Fibroblast of lung (primary cell): ENCODE measurements around the gene TSPAN3. TPM values are rescaled to one million over a fixed set of nuclear protein-coding genes. Genes with fewer than 3 reads are reported as not detected.

Experiments
- DNase-seq, 2 donors: peaks; one replicate each; pipeline versions ENCODE4 v3.0.0 to v3.0.0-alpha.2; 2010; ENCODE audit warnings: low read depth in 2 of 2
- H2AFZ ChIP-seq: 2 replicates; pipeline ENCODE4 v1.5.1; 2012; ENCODE audit warnings: low read length, control low read depth, inconsistent platforms
- H3K27ac ChIP-seq: 2 replicates; pipeline ENCODE4 v1.5.1; 2011; ENCODE audit warnings: low read length, control low read depth; ENCODE audit not compliant: insufficient read depth
- H3K27me3 ChIP-seq: 2 replicates; pipeline ENCODE4 v1.5.1; 2011; ENCODE audit warnings: mild to moderate bottlenecking, low read length; ENCODE audit not compliant: control insufficient read depth, insufficient read depth
- H3K36me3 ChIP-seq: 2 replicates; pipeline ENCODE4 v1.5.1; 2011; ENCODE audit warnings: low read length; ENCODE audit not compliant: control insufficient read depth, insufficient read depth
- H3K4me1 ChIP-seq: 2 replicates; pipeline ENCODE4 v1.5.1; 2011; ENCODE audit warnings: low read length; ENCODE audit not compliant: control insufficient read depth, insufficient read depth; ENCODE audit errors: extremely low read depth
- H3K4me2 ChIP-seq: 2 replicates; pipeline ENCODE4 v1.5.1; 2011; ENCODE audit warnings: low read length, control low read depth; ENCODE audit not compliant: insufficient read depth; ENCODE audit errors: extremely low read depth
- H3K4me3 ChIP-seq, 4 experiments: fragments of 200-600 bp in 1 of 4; sonication (generic) in 1 of 4; replicated peaks in 1 of 4; 2 replicates each; pipeline ENCODE4 v1.5.1; 2011 to 2016; ENCODE audit warnings: low read length in 4 of 4, low read depth in 3 of 4, mild to moderate bottlenecking in 3 of 4, control low read depth in 2 of 4, inconsistent platforms in 1 of 4, mixed read lengths in 1 of 4; ENCODE audit not compliant: insufficient read depth in 1 of 4; ENCODE audit errors: control extremely low read depth in 1 of 4
- H3K79me2 ChIP-seq: 2 replicates; pipeline ENCODE4 v1.5.1; 2012; ENCODE audit warnings: mild to moderate bottlenecking, low read length, inconsistent platforms; ENCODE audit not compliant: control insufficient read depth, insufficient read depth
- H3K9ac ChIP-seq: 2 replicates; pipeline ENCODE4 v1.5.1; 2011; ENCODE audit warnings: mild to moderate bottlenecking, low read length, control low read depth; ENCODE audit not compliant: insufficient read depth
- H3K9me3 ChIP-seq: 2 replicates; pipeline ENCODE4 v1.5.1; 2012; ENCODE audit warnings: low read depth, low read length; ENCODE audit not compliant: control insufficient read depth, insufficient read depth
- H4K20me1 ChIP-seq: 2 replicates; pipeline ENCODE4 v1.5.1; 2011; ENCODE audit warnings: low read length; ENCODE audit not compliant: control insufficient read depth, insufficient read depth; ENCODE audit errors: extremely low read depth
- CTCF ChIP-seq, 2 donors: IDR thresholded peaks in 1 of 2; conservative IDR thresholded peaks in 1 of 2; 1 replicate in 1 of 2; 2 replicates in 1 of 2; pipeline ENCODE4 v1.5.1; 2011 to 2012; ENCODE audit warnings: low read length in 2 of 2, control low read depth in 1 of 2, inconsistent platforms in 1 of 2, low read depth in 1 of 2, mild to moderate bottlenecking in 1 of 2
- EZH2 ChIP-seq: IDR thresholded peaks from 2 replicates; pipeline ENCODE4 v1.5.1; 2012; ENCODE audit warnings: low read length, control low read depth, mild to moderate bottlenecking; ENCODE audit errors: missing control alignments
- polyA plus RNA-seq, 2 donors: library from polyadenylated mRNA; depleted of rRNA in 1 of 2; stranded (reverse) in 1 of 2; unstranded in 1 of 2; fragments of >200 nt; gene quantifications; 2 replicates each; pipeline ENCODE4 v1.2.1, GENCODE V29; 2011 to 2012; ENCODE audit warnings: missing spikeins in 1 of 2
- total RNA-seq: library from RNA; depleted of rRNA; stranded (reverse); fragments of >200 nt; gene quantifications from 2 replicates; pipeline ENCODE4 v1.2.1, GENCODE V29; 2014

Gene TSPAN3
- total and polyA plus RNA-seq, 2 donors (not counting 1 experiment from before 2014, with no cell fraction given): 225 to 472 TPM

GRCh38 chr15:77039217-77039533 lies 31.7 kb downstream of the TSPAN3 start:
- peaks cover 10% of the 10 kb centered on the region for H3K36me3 ChIP-seq
- no peak overlapping the region for H2AFZ ChIP-seq
- H3K27me3 ChIP-seq: no peaks in the 10 kb centered on the region
- no peaks in the 10 kb centered on the region for H3K79me2 ChIP-seq
- no peaks in the 10 kb centered on the region for H4K20me1 ChIP-seq
- H3K4me2 ChIP-seq: no peak overlapping the region
- DNase-seq: no peak
- H3K9ac ChIP-seq: no peak overlapping the region
- H3K27ac ChIP-seq: no peak overlapping the region
- no peaks in the 10 kb centered on the region for H3K4me1 ChIP-seq
- no peak overlapping the region for H3K4me3 ChIP-seq
- no peak for TF ChIP-seq EZH2
- no peak for TF ChIP-seq CTCF (conservative IDR thresholded peaks at IDR 0.05 in 1 of 2, IDR thresholded peaks at IDR 0.05 in 1 of 2; ENCODE audit: low read depth in 1 of 2, low read length in 2 of 2)
- H3K9me3 ChIP-seq: no peaks in the 10 kb centered on the region

- Histone ChIP-seq H3K27me3 (no peaks in the 10 kb centered on the region), H3K4me2 (no peak overlapping the region), H3K27ac (no peak overlapping the region), H3K9me3 (no peaks in the 10 kb centered on the region), H2AFZ (no peak overlapping the region), H3K4me1 (no peaks in the 10 kb centered on the region), H3K4me3 (no peak overlapping the region), H3K9ac (no peak overlapping the region), H3K36me3 (peaks cover 10% of the 10 kb centered on the region), H3K79me2 (no peaks in the 10 kb centered on the region), H4K20me1 (no peaks in the 10 kb centered on the region)
- DNase-seq: no peak
- TF ChIP-seq EZH2: no peak
- TF ChIP-seq CTCF (conservative IDR thresholded peaks at IDR 0.05 in 1 of 2, IDR thresholded peaks at IDR 0.05 in 1 of 2; ENCODE audit: low read depth in 1 of 2, low read length in 2 of 2): no peak
Observed at GRCh38 chr15:77038312-77039216, 32.3 kb downstream of the TSPAN3 start.

GRCh38 chr15:77037388-77038209 lies 33.3 kb downstream of the TSPAN3 start:
- H2AFZ ChIP-seq: no peak overlapping the region
- no peak overlapping the region for H3K9ac ChIP-seq
- H3K27me3 ChIP-seq: no peaks in the 10 kb centered on the region
- no peak overlapping the region for H3K4me2 ChIP-seq
- no peak overlapping the region for H3K27ac ChIP-seq
- H4K20me1 ChIP-seq: no peaks in the 10 kb centered on the region
- H3K4me1 ChIP-seq: no peaks in the 10 kb centered on the region
- DNase-seq: no peak
- no peak overlapping the region for H3K4me3 ChIP-seq
- H3K9me3 ChIP-seq: no peaks in the 10 kb centered on the region
- no peak for TF ChIP-seq EZH2
- no peak for TF ChIP-seq CTCF (conservative IDR thresholded peaks at IDR 0.05 in 1 of 2, IDR thresholded peaks at IDR 0.05 in 1 of 2; ENCODE audit: low read depth in 1 of 2, low read length in 2 of 2)
- H3K79me2 ChIP-seq: no peaks in the 10 kb centered on the region
- H3K36me3 ChIP-seq: peaks cover 10% of the 10 kb centered on the region
